SU-DHL-6 (cell line): ENCODE measurements around the gene PDHB.

ENCODE experiments used
- H2AFZ ChIP-seq: fragments of 200-600 bp; sonication (generic); 2 replicates; pipeline ENCODE4 v1.6.1; 2014; ENCODE audit warnings: low read depth, mild to moderate bottlenecking, moderate library complexity, mixed read lengths, antibody characterized with exemption, low read length; ENCODE audit not compliant: severe bottlenecking
- H3F3A ChIP-seq: fragments of 200-600 bp; shearing (Covaris generic); 2 replicates; pipeline ENCODE4 v1.6.0; 2016; ENCODE audit warnings: antibody characterized with exemption, mild to moderate bottlenecking; ENCODE audit not compliant: insufficient read depth
- H3K27ac ChIP-seq: fragments of 200-600 bp; sonication (generic); 2 replicates; pipeline ENCODE4 v1.5.1; 2016; ENCODE audit warnings: low read depth, mild to moderate bottlenecking, low read length, moderate library complexity, mixed read lengths
- H3K27me3 ChIP-seq: fragments of 200-600 bp; sonication (generic), shearing (Covaris generic); 2 replicates; pipeline ENCODE4 v1.6.0; 2014; ENCODE audit warnings: mild to moderate bottlenecking, low read length
- H3K36me3 ChIP-seq: fragments of 200-600 bp; sonication (generic); 2 replicates; pipeline ENCODE4 v1.6.1; 2014; ENCODE audit warnings: mild to moderate bottlenecking, low read length, mixed read lengths
- H3K4me2 ChIP-seq: fragments of 300-600, 200-600 bp; shearing (Covaris generic), sonication (generic); 2 replicates; pipeline ENCODE4 v1.6.0; 2014; ENCODE audit warnings: low read length, low read depth, mild to moderate bottlenecking; ENCODE audit not compliant: poor library complexity, severe bottlenecking
- H3K4me3 ChIP-seq: fragments of 200-600 bp; sonication (generic); 2 replicates; pipeline ENCODE4 v1.5.1; 2014; ENCODE audit warnings: antibody characterized with exemption, low read length, mild to moderate bottlenecking, mixed read lengths; ENCODE audit not compliant: insufficient read depth, poor library complexity, severe bottlenecking
- H3K79me2 ChIP-seq: fragments of 200-600 bp; sonication (generic); 2 replicates; pipeline ENCODE4 v1.6.1; 2014; ENCODE audit warnings: mild to moderate bottlenecking, low read length, moderate library complexity; ENCODE audit not compliant: insufficient read depth
- H3K9ac ChIP-seq: fragments of 200-600 bp; sonication (generic); 2 replicates; pipeline ENCODE4 v1.7.0; 2014; ENCODE audit warnings: mild to moderate bottlenecking, low read length
- H3K9me2 ChIP-seq: fragments of 200-600 bp; sonication (generic); replicated peaks from 2 replicates; pipeline ENCODE4 v1.6.1; 2014; ENCODE audit warnings: low read length; ENCODE audit not compliant: insufficient read depth
- H3K9me3 ChIP-seq: fragments of 200-600 bp; sonication (generic); 2 replicates; pipeline ENCODE4 v1.6.1; 2014; ENCODE audit warnings: low read length, mixed read lengths; ENCODE audit not compliant: insufficient read depth
- H4K20me1 ChIP-seq: fragments of 200-600 bp; sonication (generic); 2 replicates; pipeline ENCODE4 v1.6.1; 2014; ENCODE audit warnings: low read depth, mild to moderate bottlenecking, antibody characterized with exemption, low read length, moderate library complexity, mixed read lengths
- EZH2phosphoT487 ChIP-seq: fragments of 200-600 bp; sonication (generic), shearing (Covaris generic); conservative IDR thresholded peaks from 2 replicates; pipeline ENCODE4 v1.6.1; 2018; ENCODE audit warnings: mild to moderate bottlenecking, antibody characterized with exemption, low read length, moderate library complexity, mixed read lengths
- TF ChIP-seq, protein P1 (sequence below): fragments of 200-600 bp; sonication (generic); IDR thresholded peaks from one replicate; pipeline ENCODE4 v1.5.1; 2017; ENCODE audit warnings: antibody characterized with exemption, mild to moderate bottlenecking, low read length, moderate library complexity; ENCODE audit not compliant: insufficient read depth, poor library complexity, severe bottlenecking

The PDHB gene

DNA sequence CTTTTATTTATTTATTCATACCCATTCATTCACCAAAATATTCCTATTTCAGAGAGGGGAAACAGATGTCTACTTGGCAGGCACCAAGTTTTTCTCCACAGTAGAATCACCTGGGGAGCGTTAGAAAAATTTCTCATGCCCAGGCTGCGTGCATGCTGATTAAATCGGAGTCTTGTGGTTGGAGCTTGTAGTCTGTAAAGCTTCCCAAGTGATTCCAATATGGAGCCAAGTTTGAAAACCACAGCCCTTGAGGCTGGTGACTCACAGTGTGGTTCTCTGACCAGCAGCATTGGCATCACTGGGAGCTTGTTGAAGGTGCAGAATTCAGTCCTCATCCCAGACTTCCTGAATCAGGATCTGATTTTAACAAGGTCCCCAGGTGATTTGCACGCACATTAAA lies 49.7 kb downstream of the PDHB start:
- no peaks in the 10 kb centered on the region for H4K20me1 ChIP-seq
- H3K9me2 ChIP-seq: no peaks in the 10 kb centered on the region
- peaks cover 12% of the 10 kb centered on the region for H3K36me3 ChIP-seq
- no peaks in the 10 kb centered on the region for H3K27me3 ChIP-seq
- H3K4me3 ChIP-seq: no peak overlapping the region
- H3K4me2 ChIP-seq: no peak overlapping the region
- no peaks in the 10 kb centered on the region for H3K9me3 ChIP-seq
- no peak overlapping the region for H3K27ac ChIP-seq
- H3K9ac ChIP-seq: no peak overlapping the region
- H2AFZ ChIP-seq: no peak overlapping the region
- H3K79me2 ChIP-seq: peaks cover 27% of the 10 kb centered on the region
- H3F3A ChIP-seq: peaks cover 5% of the 10 kb centered on the region; the same call in 1 of the 2 replicates
- TF ChIP-seq, protein P1, sequence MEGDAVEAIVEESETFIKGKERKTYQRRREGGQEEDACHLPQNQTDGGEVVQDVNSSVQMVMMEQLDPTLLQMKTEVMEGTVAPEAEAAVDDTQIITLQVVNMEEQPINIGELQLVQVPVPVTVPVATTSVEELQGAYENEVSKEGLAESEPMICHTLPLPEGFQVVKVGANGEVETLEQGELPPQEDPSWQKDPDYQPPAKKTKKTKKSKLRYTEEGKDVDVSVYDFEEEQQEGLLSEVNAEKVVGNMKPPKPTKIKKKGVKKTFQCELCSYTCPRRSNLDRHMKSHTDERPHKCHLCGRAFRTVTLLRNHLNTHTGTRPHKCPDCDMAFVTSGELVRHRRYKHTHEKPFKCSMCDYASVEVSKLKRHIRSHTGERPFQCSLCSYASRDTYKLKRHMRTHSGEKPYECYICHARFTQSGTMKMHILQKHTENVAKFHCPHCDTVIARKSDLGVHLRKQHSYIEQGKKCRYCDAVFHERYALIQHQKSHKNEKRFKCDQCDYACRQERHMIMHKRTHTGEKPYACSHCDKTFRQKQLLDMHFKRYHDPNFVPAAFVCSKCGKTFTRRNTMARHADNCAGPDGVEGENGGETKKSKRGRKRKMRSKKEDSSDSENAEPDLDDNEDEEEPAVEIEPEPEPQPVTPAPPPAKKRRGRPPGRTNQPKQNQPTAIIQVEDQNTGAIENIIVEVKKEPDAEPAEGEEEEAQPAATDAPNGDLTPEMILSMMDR: no peak
- no peak for TF ChIP-seq EZH2phosphoT487

DNA sequence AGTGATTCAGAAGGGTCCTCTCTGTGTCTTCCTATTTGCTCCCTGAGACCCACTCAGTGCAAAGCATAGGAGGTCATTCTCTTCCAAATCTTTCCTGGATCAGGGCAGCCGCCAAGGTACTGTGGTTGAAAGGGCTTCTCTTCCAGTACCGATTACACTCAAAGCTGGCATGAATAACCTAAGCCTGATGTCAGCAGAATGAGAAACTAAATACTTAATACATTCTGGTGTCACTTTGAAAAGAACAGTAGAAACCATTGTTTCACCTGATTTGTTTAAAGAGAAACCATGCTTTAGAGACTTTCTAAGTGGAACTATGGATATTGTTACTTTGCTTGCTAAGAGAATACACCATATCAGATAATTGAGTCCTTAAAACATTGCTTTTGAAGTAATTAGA lies 50.2 kb downstream of the PDHB start:
- no peak overlapping the region for H2AFZ ChIP-seq
- no peak overlapping the region for H3K4me2 ChIP-seq
- peaks cover 4% of the 10 kb centered on the region; the same call in 1 of the 2 replicates for H3F3A ChIP-seq
- no peak overlapping the region for H3K4me3 ChIP-seq
- TF ChIP-seq EZH2phosphoT487: no peak
- TF ChIP-seq, protein P1: no peak
- no peak overlapping the region for H3K27ac ChIP-seq
- no peaks in the 10 kb centered on the region for H3K9me2 ChIP-seq
- peaks cover 12% of the 10 kb centered on the region for H3K36me3 ChIP-seq
- H3K9me3 ChIP-seq: no peaks in the 10 kb centered on the region
- H3K9ac ChIP-seq: no peak overlapping the region
- H3K27me3 ChIP-seq: no peaks in the 10 kb centered on the region
- no peaks in the 10 kb centered on the region for H4K20me1 ChIP-seq
- peaks cover 27% of the 10 kb centered on the region for H3K79me2 ChIP-seq

DNA sequence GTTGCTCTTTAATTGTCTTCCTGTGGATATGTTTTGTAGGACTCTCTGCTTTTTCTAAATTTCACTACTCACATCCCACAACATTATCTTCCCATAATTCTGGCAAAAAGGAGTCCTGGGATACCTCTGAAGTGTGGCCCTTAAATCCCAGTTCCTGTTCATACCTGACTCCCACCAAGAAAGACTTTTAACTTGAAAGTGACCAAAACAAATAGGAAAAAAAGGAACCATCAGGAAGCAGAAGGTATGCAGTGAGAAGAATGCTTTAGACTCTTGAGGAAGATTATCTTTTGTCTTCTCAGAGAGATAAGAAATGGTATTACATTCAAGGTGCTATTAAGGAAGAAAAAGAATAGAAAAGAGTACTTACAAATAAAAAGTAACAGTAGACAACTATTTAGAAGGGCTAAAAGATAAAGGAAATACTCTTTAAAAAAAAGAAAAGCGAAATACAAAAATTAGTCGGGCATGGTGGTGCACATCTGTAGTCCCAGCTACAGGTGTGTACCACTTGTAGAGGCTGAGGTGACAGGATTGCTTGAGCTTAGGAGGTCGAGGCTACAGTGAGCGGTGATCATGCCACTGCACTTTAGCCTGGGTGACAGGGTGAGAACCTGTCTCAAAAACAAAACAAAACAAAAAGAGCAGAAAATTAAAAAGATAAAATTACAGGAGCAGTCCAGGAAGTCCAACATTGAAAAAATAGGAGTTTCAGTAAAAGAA lies 54.1 kb downstream of the PDHB start:
- H2AFZ ChIP-seq: no peak overlapping the region
- H3K9ac ChIP-seq: no peak overlapping the region

GRCh38 chr3:58377750-58378149 lies 55.9 kb downstream of the PDHB start:
- TF ChIP-seq, protein P1: no peak
- no peak for TF ChIP-seq EZH2phosphoT487
- Histone ChIP-seq H3K79me2 (peaks cover 49% of the 10 kb centered on the region), H3K4me2 (no peak overlapping the region)

More for the DNA sequence above, 54.1 kb downstream of the PDHB start:
- peaks cover 4% of the 10 kb centered on the region; the same call in 1 of the 2 replicates for H3F3A ChIP-seq
- peaks cover 50% of the 10 kb centered on the region for H3K79me2 ChIP-seq
- H3K27me3 ChIP-seq: no peaks in the 10 kb centered on the region
- no peak overlapping the region for H3K4me3 ChIP-seq
- H3K36me3 ChIP-seq: peaks cover 15% of the 10 kb centered on the region
- no peak overlapping the region for H3K4me2 ChIP-seq
- H3K27ac ChIP-seq: no peak overlapping the region
- no peaks in the 10 kb centered on the region for H3K9me2 ChIP-seq
- H4K20me1 ChIP-seq: no peaks in the 10 kb centered on the region
- no peak for TF ChIP-seq EZH2phosphoT487
- H3K9me3 ChIP-seq: no peaks in the 10 kb centered on the region

More at GRCh38 chr3:58377750-58378149, 55.9 kb downstream of the PDHB start:
- no peak overlapping the region for H3K4me3 ChIP-seq
- H3F3A ChIP-seq: peaks cover 4% of the 10 kb centered on the region; the same call in 1 of the 2 replicates
- H3K36me3 ChIP-seq: peaks cover 10% of the 10 kb centered on the region
- H3K9ac ChIP-seq: no peak overlapping the region
- H3K9me2 ChIP-seq: no peaks in the 10 kb centered on the region
- H3K27me3 ChIP-seq: no peaks in the 10 kb centered on the region
- H3K27ac ChIP-seq: no peak overlapping the region
- no peak overlapping the region for H2AFZ ChIP-seq
- no peaks in the 10 kb centered on the region for H4K20me1 ChIP-seq
- no peaks in the 10 kb centered on the region for H3K9me3 ChIP-seq
